Measurements from ENCODE around the gene HAAO. TPM values are rescaled to one million over a fixed set of nuclear protein-coding genes. Genes with fewer than 3 reads are reported as not detected.

HAAO gene
- 2.7 TPM for polyA plus RNA-seq (2013, experiment 1 of 2)
- polyA plus RNA-seq (2013, experiment 2 of 2) = 2.9 TPM

DNA sequence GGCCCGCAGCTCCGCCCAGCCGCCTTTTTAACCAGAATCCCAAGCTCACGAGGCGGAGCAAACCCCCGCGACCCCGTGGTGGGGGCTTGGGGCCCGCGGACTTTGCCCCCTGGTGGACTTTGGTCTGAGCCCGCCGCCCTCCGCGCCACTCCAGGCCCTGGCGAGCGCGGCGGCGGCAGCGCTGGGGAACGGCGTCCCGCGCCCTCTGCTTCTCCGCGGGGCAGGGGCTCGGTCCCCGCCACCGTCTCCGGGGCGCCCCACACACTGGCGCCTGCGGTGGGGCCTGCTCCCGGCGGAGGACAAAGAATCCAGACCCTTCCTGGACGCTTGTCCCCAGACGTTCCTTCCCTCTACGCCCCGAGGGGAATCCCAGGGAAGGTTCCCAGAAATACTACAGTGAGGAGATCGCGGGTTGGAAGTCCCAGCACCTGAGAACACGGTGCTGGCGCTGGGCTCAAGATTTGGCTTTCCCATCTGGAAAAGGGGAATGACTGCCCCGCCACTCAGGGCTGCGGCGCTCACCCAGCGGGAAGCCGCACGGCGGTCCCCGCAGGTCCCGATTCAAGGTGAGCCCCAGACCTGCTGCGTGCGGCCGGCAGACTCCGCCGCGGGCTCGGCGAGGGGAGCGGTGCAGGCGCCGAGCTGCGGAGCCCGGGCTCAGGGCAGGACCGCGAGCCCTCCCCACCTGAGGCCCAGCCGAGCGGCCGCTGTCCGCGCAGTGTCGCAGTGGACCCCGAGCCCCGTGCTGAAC is at the start of gene HAAO:
TSS of gene HAAO (minus strand) at position 1 of the 751 bp plus-strand sequence. CDS start 47 bp downstream, outside the sequence.
- H3K4ac ChIP-seq (ENCODE audit: low read depth, low read length) = peak within 1 kb of the TSS; percentile 92

GRCh38 chr2:42841344-42841743 is 49.0 kb upstream of the HAAO start:
- H3K4me1 ChIP-seq (ENCODE audit: control insufficient read depth, low read depth, low read length) = no peaks in the 10 kb centered on the region
- no peak overlapping the region for H3K4me3 ChIP-seq (ENCODE audit: low read length)
- H2BK120ac ChIP-seq (ENCODE audit: low read depth, low read length) = no peak overlapping the region
- no peaks in the 10 kb centered on the region for H3K79me1 ChIP-seq (ENCODE audit: low read length)
- no peak overlapping the region for H3K4ac ChIP-seq (ENCODE audit: low read depth, low read length)
- H4K5ac ChIP-seq (ENCODE audit: low read length) = no peak overlapping the region
- H3K79me2 ChIP-seq (ENCODE audit: control insufficient read depth, insufficient read depth, low read length) = no peaks in the 10 kb centered on the region
- WGBS (ENCODE audit: extremely low coverage, insufficient coverage, low lambda C conversion rate) = no CpG with 5 or more reads among the region's 5 CpGs
- H2BK15ac ChIP-seq (replicated peaks; ENCODE audit: low read depth) = no peak overlapping the region
- no peak overlapping the region for H3K56ac ChIP-seq (ENCODE audit: low read length)
- no peak overlapping the region for H3K23ac ChIP-seq (ENCODE audit: low read length)
- H3K27ac ChIP-seq (ENCODE audit: low read depth, low read length) = no peak overlapping the region
- no peak for DNase-seq
- H2BK5ac ChIP-seq (ENCODE audit: low read length) = no peak overlapping the region
- H3K36me3 ChIP-seq (ENCODE audit: control insufficient read depth, insufficient read depth, low read length) = no peaks in the 10 kb centered on the region
- no peak overlapping the region for H3K4me2 ChIP-seq (ENCODE audit: low read length)
- no peak overlapping the region for H2AK5ac ChIP-seq (ENCODE audit: low read length)
- H3K18ac ChIP-seq (ENCODE audit: low read length) = no peak overlapping the region
- no peak overlapping the region for H4K8ac ChIP-seq (ENCODE audit: low read depth, low read length)
- no peak overlapping the region for H3K9ac ChIP-seq (ENCODE audit: low read length)
- no peaks in the 10 kb centered on the region for H3K27me3 ChIP-seq (ENCODE audit: insufficient read depth, low read length, poor library complexity)

More for the DNA sequence above, at the start of gene HAAO:
- Histone ChIP-seq H3K4me2 (ENCODE audit: low read length) (peak within 1 kb of the TSS; percentile 83), H3K18ac (ENCODE audit: low read length) (peak within 1 kb of the TSS; percentile 85), H3K56ac (ENCODE audit: low read length) (peak within 1 kb of the TSS; percentile 77), H4K8ac (ENCODE audit: low read depth, low read length) (peak within 1 kb of the TSS; percentile 31), H3K79me1 (ENCODE audit: low read length) (peaks cover 2% of the 10 kb centered on the region), H2BK120ac (ENCODE audit: low read depth, low read length) (peak within 1 kb of the TSS; percentile 47), H3K23ac (ENCODE audit: low read length) (peak within 1 kb of the TSS; percentile 92), H3K79me2 (ENCODE audit: control insufficient read depth, insufficient read depth, low read length) (no peaks in the 10 kb centered on the region), H3K4me1 (ENCODE audit: control insufficient read depth, low read depth, low read length) (peaks cover 9% of the 10 kb centered on the region), H2AK5ac (ENCODE audit: low read length) (no peak within 1 kb of the TSS), H3K27me3 (ENCODE audit: insufficient read depth, low read length, poor library complexity) (no peaks in the 10 kb centered on the region), H2BK15ac (replicated peaks; ENCODE audit: low read depth) (peak within 1 kb of the TSS; percentile 1), H4K5ac (ENCODE audit: low read length) (no peak within 1 kb of the TSS), H3K9ac (ENCODE audit: low read length) (peak within 1 kb of the TSS; percentile 89), H3K4me3 (ENCODE audit: low read length) (peak within 1 kb of the TSS; percentile 63), H3K36me3 (ENCODE audit: control insufficient read depth, insufficient read depth, low read length) (no peaks in the 10 kb centered on the region), H3K27ac (ENCODE audit: low read depth, low read length) (peak within 1 kb of the TSS; percentile 93), H2BK5ac (ENCODE audit: low read length) (no peak within 1 kb of the TSS)
- peak; percentile 87 for DNase-seq
- no CpG with 5 or more reads among the region's 75 CpGs for WGBS (ENCODE audit: extremely low coverage, insufficient coverage, low lambda C conversion rate)

DNA sequence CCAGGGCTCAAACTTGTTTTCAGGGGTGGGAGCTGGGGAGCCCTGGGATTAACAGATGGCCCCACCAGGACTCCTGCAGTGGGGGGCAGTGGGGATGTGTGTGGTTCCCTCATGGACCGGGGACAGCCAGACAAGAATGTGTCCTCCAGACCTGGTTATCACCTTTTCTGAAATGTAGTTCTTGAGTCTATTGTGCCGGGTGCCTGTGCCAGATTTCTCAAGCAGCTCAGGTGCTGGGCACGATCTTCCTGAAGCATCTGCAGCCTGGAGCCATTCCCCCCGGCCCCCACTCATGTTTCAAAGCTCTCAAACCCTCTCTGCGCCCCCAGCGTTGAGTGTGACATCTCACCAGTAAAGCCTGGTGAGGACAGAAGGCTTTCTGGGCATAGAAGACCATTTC is 48.4 kb upstream of the HAAO start:
- H3K18ac ChIP-seq (ENCODE audit: low read length) = no peak overlapping the region
- no peaks in the 10 kb centered on the region for H3K79me1 ChIP-seq (ENCODE audit: low read length)
- no peak overlapping the region for H3K4me3 ChIP-seq (ENCODE audit: low read length)
- H3K27me3 ChIP-seq (ENCODE audit: insufficient read depth, low read length, poor library complexity) = no peaks in the 10 kb centered on the region
- H2BK5ac ChIP-seq (ENCODE audit: low read length) = no peak overlapping the region
- no peak overlapping the region for H2BK120ac ChIP-seq (ENCODE audit: low read depth, low read length)
- no peak overlapping the region for H2BK15ac ChIP-seq (replicated peaks; ENCODE audit: low read depth)
- no peaks in the 10 kb centered on the region for H3K4me1 ChIP-seq (ENCODE audit: control insufficient read depth, low read depth, low read length)
- no peak overlapping the region for H3K4ac ChIP-seq (ENCODE audit: low read depth, low read length)
- no peak overlapping the region for H2AK5ac ChIP-seq (ENCODE audit: low read length)
- no peak overlapping the region for H4K8ac ChIP-seq (ENCODE audit: low read depth, low read length)
- no peak overlapping the region for H3K4me2 ChIP-seq (ENCODE audit: low read length)
- no peaks in the 10 kb centered on the region for H3K36me3 ChIP-seq (ENCODE audit: control insufficient read depth, insufficient read depth, low read length)
- H3K27ac ChIP-seq (ENCODE audit: low read depth, low read length) = no peak overlapping the region
- no CpG with 5 or more reads among the region's 6 CpGs for WGBS (ENCODE audit: extremely low coverage, insufficient coverage, low lambda C conversion rate)
- no peak overlapping the region for H4K5ac ChIP-seq (ENCODE audit: low read length)
- no peak overlapping the region for H3K56ac ChIP-seq (ENCODE audit: low read length)
- no peak overlapping the region for H3K23ac ChIP-seq (ENCODE audit: low read length)
- no peak overlapping the region for H3K9ac ChIP-seq (ENCODE audit: low read length)
- DNase-seq = no peak
- no peaks in the 10 kb centered on the region for H3K79me2 ChIP-seq (ENCODE audit: control insufficient read depth, insufficient read depth, low read length)

GRCh38 chr2:42839809-42840501 is 47.6 kb upstream of the HAAO start:
- H3K9ac ChIP-seq (ENCODE audit: low read length) = no peak overlapping the region
- no peak overlapping the region for H4K5ac ChIP-seq (ENCODE audit: low read length)
- no peak overlapping the region for H2BK120ac ChIP-seq (ENCODE audit: low read depth, low read length)
- no peak overlapping the region for H3K4me3 ChIP-seq (ENCODE audit: low read length)
- H3K27me3 ChIP-seq (ENCODE audit: insufficient read depth, low read length, poor library complexity) = no peaks in the 10 kb centered on the region
- H2AK5ac ChIP-seq (ENCODE audit: low read length) = no peak overlapping the region
- no peak overlapping the region for H2BK5ac ChIP-seq (ENCODE audit: low read length)
- H4K8ac ChIP-seq (ENCODE audit: low read depth, low read length) = no peak overlapping the region
- H3K18ac ChIP-seq (ENCODE audit: low read length) = no peak overlapping the region
- no peak for DNase-seq
- H3K79me1 ChIP-seq (ENCODE audit: low read length) = no peaks in the 10 kb centered on the region
- no peaks in the 10 kb centered on the region for H3K4me1 ChIP-seq (ENCODE audit: control insufficient read depth, low read depth, low read length)
- H3K4me2 ChIP-seq (ENCODE audit: low read length) = no peak overlapping the region
- no peak overlapping the region for H3K4ac ChIP-seq (ENCODE audit: low read depth, low read length)
- no peak overlapping the region for H3K27ac ChIP-seq (ENCODE audit: low read depth, low read length)
- H3K23ac ChIP-seq (ENCODE audit: low read length) = no peak overlapping the region
- no peak overlapping the region for H3K56ac ChIP-seq (ENCODE audit: low read length)
- no CpG with 5 or more reads among the region's 4 CpGs for WGBS (ENCODE audit: extremely low coverage, insufficient coverage, low lambda C conversion rate)
- no peak overlapping the region for H2BK15ac ChIP-seq (replicated peaks; ENCODE audit: low read depth)
- H3K36me3 ChIP-seq (ENCODE audit: control insufficient read depth, insufficient read depth, low read length) = no peaks in the 10 kb centered on the region
- no peaks in the 10 kb centered on the region for H3K79me2 ChIP-seq (ENCODE audit: control insufficient read depth, insufficient read depth, low read length)

DNA sequence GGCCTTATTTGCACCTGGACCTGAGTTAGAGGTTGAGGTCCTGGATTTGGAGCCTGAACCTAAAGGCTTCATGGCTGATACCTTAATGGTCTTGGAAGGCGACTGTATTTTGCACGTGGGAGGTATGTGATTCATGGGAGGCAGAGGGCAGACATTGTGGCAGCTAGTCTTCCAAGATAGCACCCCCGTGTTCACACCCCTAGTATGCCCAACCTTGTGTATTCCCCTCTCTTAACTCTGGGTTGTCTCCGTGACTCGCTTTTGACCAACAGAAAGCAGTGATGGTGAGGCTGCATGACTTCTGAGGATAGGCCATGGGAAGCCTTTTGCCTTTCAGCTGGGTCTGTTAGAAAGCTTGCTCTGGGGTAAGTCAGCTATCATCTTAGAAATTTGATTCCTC is 45.8 kb upstream of the HAAO start:
- Histone ChIP-seq H2BK15ac (replicated peaks; ENCODE audit: low read depth) (no peak overlapping the region), H3K27ac (ENCODE audit: low read depth, low read length) (no peak overlapping the region), H2BK5ac (ENCODE audit: low read length) (no peak overlapping the region), H3K18ac (ENCODE audit: low read length) (no peak overlapping the region), H3K9ac (ENCODE audit: low read length) (no peak overlapping the region), H3K56ac (ENCODE audit: low read length) (no peak overlapping the region), H3K36me3 (ENCODE audit: control insufficient read depth, insufficient read depth, low read length) (no peaks in the 10 kb centered on the region), H4K5ac (ENCODE audit: low read length) (no peak overlapping the region), H3K79me1 (ENCODE audit: low read length) (no peaks in the 10 kb centered on the region), H4K8ac (ENCODE audit: low read depth, low read length) (no peak overlapping the region), H3K4me2 (ENCODE audit: low read length) (no peak overlapping the region), H3K4me1 (ENCODE audit: control insufficient read depth, low read depth, low read length) (no peaks in the 10 kb centered on the region), H2AK5ac (ENCODE audit: low read length) (no peak overlapping the region), H3K4ac (ENCODE audit: low read depth, low read length) (no peak overlapping the region), H2BK120ac (ENCODE audit: low read depth, low read length) (no peak overlapping the region), H3K27me3 (ENCODE audit: insufficient read depth, low read length, poor library complexity) (no peaks in the 10 kb centered on the region), H3K79me2 (ENCODE audit: control insufficient read depth, insufficient read depth, low read length) (no peaks in the 10 kb centered on the region), H3K23ac (ENCODE audit: low read length) (no peak overlapping the region), H3K4me3 (ENCODE audit: low read length) (no peak overlapping the region)
- DNase-seq = no peak
- no CpG with 5 or more reads among the region's 5 CpGs for WGBS (ENCODE audit: extremely low coverage, insufficient coverage, low lambda C conversion rate)

Measured in mesendoderm (in vitro differentiated cells).